ENCODE measurements around the gene SPTBN1.

SPTBN1 gene

DNA sequence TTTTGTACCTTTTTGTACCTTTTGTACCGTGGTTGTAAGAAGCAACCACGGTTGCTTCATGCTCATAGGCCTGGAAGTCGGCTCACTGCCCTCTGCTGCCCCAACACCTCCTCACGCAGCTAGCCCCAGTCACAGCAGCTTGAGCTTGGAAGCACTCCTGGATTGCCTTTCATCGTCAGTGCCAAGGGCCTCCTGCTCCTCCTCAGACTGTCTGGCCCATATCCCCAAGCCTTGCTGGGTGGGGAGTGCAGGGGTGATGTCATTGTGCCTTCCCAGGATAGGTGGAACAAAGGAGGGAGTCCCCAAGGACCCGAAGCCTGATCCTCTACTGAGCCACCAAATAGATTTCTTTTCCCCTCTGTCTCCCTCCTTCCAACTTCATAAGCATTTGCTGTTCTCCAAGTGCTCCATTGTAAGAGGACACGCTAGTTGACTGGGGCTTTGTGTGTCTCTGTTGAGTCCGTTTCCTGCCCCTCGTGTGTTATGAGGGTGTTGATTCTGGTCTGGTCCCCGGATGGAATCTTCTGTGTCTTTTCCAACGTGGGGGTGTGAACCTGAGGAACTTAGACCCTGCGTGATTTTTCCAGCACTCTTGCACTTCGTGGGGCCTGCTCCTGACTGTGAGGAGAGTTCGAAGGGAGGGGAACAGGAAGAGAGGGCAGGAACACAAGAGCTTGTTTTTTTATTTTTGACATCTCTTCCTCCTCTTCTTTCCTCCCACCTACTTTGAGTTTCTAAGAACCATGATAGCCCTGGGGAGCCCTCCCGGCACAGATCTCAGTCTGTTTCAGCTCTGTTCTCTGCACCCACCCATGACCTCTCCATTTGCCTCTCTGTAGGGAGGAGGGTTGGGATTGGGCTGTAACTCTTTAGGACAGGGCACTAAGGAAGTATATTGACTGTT lies 140.1 kb downstream of the SPTBN1 start:
- DNase-seq = no peak

- no peak for DNase-seq
Observed at GRCh38 chr2:54597153-54597848, 141.2 kb downstream of the SPTBN1 start.

DNA sequence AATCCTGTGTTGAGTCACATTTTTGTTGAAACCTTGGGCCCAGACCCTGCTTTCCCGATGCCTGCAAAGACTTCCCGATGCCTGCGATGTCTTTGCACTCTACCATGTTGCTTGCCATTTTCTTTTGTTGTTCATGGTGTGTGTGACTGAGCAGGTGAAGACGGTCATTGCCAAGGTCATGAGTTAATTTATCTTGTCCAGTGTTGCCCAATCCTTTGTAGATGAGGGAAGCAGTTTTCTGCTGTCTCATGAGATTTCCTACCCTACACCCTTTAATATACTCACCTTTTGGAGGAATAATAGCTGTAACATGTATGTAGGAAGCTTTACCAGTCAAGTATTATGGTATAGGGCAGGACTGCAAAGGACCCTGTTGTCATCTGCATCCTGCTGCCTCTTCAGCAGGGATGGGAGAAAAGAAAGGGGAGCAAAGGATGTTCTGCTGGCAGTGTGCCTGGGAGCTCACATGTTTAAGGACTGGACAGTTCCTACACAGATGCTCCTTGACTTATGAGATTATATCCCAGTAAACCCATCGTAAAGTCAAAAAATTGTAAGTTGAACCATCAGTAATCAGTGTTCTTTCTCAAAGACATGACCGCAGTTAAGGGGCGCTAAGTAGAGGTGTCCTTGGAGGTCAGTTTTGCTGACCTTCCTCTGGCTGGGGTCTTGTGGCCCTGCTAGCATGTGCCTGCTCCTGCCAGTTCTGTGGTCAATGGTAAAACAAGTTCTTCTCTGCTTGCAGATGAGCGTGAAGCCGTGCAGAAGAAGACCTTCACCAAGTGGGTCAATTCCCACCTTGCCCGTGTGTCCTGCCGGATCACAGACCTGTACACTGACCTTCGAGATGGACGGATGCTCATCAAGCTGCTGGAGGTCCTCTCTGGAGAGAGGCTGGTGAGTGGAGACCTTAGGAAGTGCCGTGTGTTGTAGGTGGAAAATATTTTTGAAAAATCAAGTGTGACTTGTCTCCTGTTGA lies 142.5 kb downstream of the SPTBN1 start:
- DNase-seq = no peak

- DNase-seq = no peak
Observed at GRCh38 chr2:54599326-54599710, 143.2 kb downstream of the SPTBN1 start.

DNA sequence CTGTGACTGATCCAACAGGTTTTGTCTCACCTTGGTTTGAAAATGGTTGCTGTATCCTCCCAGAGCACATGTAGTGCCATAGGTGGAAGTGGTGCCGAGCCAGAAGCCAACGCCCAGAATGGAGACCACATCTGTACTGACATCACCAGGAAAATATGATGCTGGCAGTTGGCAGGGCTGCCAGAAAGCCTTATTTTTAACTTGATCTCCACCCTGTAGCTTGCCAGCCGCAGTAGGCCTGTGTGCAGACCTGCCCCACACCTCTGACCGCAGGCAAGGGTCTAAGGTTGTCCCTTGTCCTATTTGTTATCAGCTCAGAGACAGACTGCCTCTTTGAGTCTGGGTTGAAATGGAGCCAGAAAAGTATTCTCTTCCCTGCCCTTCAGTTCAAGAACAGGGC lies 143.8 kb downstream of the SPTBN1 start:
- DNase-seq = no peak

GRCh38 chr2:54601339-54601738 lies 145.2 kb downstream of the SPTBN1 start:
- DNase-seq = no peak

GRCh38 chr2:54602736-54603322 lies 146.7 kb downstream of the SPTBN1 start:
- DNase-seq = no peak

- no peak for DNase-seq
Observed at GRCh38 chr2:54603357-54603756, 147.2 kb downstream of the SPTBN1 start.

DNA sequence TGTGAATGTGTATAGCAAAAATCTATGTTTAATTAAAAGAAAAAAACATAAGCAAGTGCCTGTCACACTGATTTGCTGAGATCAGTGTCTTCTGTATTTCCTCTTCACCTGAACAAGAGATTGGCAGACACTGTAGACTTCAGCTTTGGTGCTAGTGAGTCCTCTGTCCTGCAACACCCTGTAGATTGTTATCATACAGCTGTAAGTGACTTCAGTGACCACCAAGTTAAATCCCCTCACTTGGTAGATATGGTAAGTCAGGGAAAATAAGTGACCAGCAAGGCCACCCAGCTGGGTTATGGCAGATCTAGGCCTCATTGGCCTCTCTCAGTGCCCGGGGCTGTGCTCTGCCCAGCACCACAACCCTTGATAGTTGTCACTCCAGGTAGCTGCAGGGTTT lies 147.7 kb downstream of the SPTBN1 start:
- DNase-seq = no peak

- DNase-seq = no peak
Observed at GRCh38 chr2:54604871-54605270, 148.7 kb downstream of the SPTBN1 start.

- no peak for DNase-seq
Observed at GRCh38 chr2:54605836-54606235, 149.7 kb downstream of the SPTBN1 start.

- DNase-seq = no peak
Observed at GRCh38 chr2:54606393-54606958, 150.3 kb downstream of the SPTBN1 start.

- no peak for DNase-seq
Observed at GRCh38 chr2:54608224-54608623, 152.1 kb downstream of the SPTBN1 start.

GRCh38 chr2:54609241-54609640 lies 153.1 kb downstream of the SPTBN1 start:
- no peak for DNase-seq

DNA sequence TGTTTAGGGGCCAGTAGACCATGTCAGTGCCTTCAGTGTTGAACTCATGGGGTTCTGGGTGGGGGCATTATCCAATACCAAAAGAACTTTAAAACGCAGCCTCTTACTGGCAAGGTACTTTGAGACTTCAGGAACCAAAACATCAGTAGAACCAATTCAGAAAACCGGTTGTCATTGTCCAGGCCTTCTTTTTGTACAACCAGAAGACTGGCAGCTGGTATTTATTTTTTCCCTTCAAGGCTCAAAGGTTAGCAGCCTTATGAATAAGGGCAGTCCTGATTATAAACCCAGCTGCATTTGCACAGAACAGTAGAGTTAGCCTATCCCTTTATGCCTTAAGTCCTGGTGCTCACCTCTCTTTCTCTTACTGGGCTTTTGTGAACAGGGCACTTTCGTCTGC lies 153.5 kb downstream of the SPTBN1 start:
- DNase-seq = no peak

- DNase-seq = no peak
Observed at GRCh38 chr2:54610700-54611099, 154.6 kb downstream of the SPTBN1 start.

- DNase-seq = no peak
Observed at GRCh38 chr2:54611830-54612545, 155.9 kb downstream of the SPTBN1 start.

- DNase-seq = no peak
Observed at GRCh38 chr2:54613386-54613785, 157.3 kb downstream of the SPTBN1 start.

GRCh38 chr2:54613794-54614257 lies 157.7 kb downstream of the SPTBN1 start:
- no peak for DNase-seq

GRCh38 chr2:54614819-54615218 lies 158.7 kb downstream of the SPTBN1 start:
- DNase-seq = no peak

DNA sequence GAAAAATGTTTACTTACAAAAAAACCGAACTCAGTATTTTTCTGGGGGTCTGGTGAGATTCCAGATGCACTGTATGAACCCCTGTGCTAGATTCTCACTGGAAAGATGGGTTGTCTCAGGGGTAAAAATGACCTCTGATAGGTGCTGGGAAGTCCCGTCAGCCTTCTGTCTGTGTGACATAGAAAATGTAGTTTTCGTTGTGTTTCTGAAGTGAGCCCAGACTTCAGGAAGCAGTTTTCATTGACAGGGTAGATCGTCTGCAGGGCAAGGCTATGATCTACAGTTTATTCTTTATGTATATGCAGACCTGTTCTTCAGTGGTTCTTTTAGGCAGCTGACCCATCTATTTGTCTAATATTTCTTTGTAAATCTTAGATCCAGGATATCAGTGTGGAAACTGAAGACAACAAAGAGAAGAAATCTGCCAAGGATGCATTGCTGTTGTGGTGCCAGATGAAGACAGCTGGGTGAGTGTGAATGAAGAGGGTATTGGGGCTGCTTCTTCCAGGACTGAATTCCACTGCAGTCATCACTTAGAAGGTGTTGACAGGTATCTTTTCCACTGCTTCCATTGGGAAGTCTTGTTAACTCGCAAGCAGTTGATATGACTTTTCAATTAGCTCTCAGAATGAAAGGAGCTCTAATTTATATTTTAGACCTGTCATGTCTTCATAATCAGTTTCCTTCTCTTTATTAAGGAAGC lies 159.9 kb downstream of the SPTBN1 start:
- DNase-seq = no peak
